Heart right ventricle (tissue), 16 donors: ENCODE results near the gene PCBP3. TPM values are rescaled to one million over a fixed set of nuclear protein-coding genes. Genes with fewer than 3 reads are reported as not detected.

Source experiments
- ATAC-seq, 8 donors: fragments of 200-7000 bp; cut with Tn5 transposase; one replicate each; pipeline ENCODE4 v1.9.1; 2020; ENCODE audit warnings: mild to moderate bottlenecking in 8 of 8, moderate library complexity in 8 of 8, moderate number of reproducible peaks in 1 of 8
- DNase-seq, 2 donors: peaks; one replicate each; pipeline ENCODE4 v3.0.0-alpha.2; 2020
- H3K27ac ChIP-seq, 10 donors: fragments of 200-600 bp; sonication (generic) in 2 of 10; one replicate each; pipeline versions ENCODE4 v1.5.0 to v1.8.0; 2020 to 2022; ENCODE audit warnings: mild to moderate bottlenecking in 3 of 10
- H3K27me3 ChIP-seq, 7 donors: fragments of 200-600 bp; one replicate each; pipeline ENCODE4 v1.8.0; 2021 to 2022; ENCODE audit warnings: mild to moderate bottlenecking in 2 of 7
- H3K36me3 ChIP-seq, 9 donors: fragments of 200-600 bp; sonication (generic) in 1 of 9; one replicate each; pipeline versions ENCODE4 v1.5.0 to v1.8.0; 2020 to 2022; ENCODE audit warnings: mild to moderate bottlenecking in 2 of 9
- H3K4me1 ChIP-seq, 9 donors: fragments of 200-600 bp; sonication (generic) in 1 of 9; one replicate each; pipeline versions ENCODE4 v1.5.0 to v1.8.0; 2020 to 2022; ENCODE audit warnings: mild to moderate bottlenecking in 4 of 9
- H3K4me3 ChIP-seq, 10 donors: fragments of 200-600 bp; sonication (generic) in 2 of 10; one replicate each; pipeline versions ENCODE4 v1.5.0 to v1.8.0; 2020 to 2022; ENCODE audit warnings: mild to moderate bottlenecking in 7 of 10, moderate library complexity in 2 of 10
- H3K9me3 ChIP-seq, 11 donors: fragments of 200-600 bp in 10 of 11; sonication (generic) in 2 of 11; one replicate each; pipeline versions ENCODE4 v1.5.0 to v1.8.0; 2013 to 2022; ENCODE audit warnings: mild to moderate bottlenecking in 2 of 11, control low read depth in 1 of 11, moderate library complexity in 1 of 11
- CTCF ChIP-seq, 9 donors: fragments of 200-600 bp; sonication (generic) in 2 of 9; IDR thresholded peaks; one replicate each; pipeline versions ENCODE4 v1.5.0 to v1.8.0; 2021 to 2022; ENCODE audit warnings: antibody characterized with exemption in 9 of 9, mild to moderate bottlenecking in 5 of 9, moderate library complexity in 1 of 9
- WGBS, 2 donors: extraction: QIAGEN DNeasy Blood & Tissue Kit; methylation state at CpG; one replicate each; pipeline ENCODE4 v1.1.7; 2013; ENCODE audit warnings: inconsistent platforms in 1 of 2; 5-methylcytosine and 5-hydroxymethylcytosine counted together
- intact Hi-C, 10 donors: fragments of 100-400 bp; cut with DNase I; formaldehyde crosslinking; loops; one replicate each; pipeline versions ENCODE4 v1.11.1 to v1.14.2; 2022
- polyA plus RNA-seq, 2 donors: library from polyadenylated mRNA; stranded (reverse); fragments of 200-250 nt; gene quantifications; one replicate each; pipeline ENCODE4 v1.2.3, GENCODE V29; 2013
- total RNA-seq, 10 donors: library from RNA; stranded (reverse); fragmentation: NEBNext Ultra II Directional in 3 of 10; extraction: Animal tissue kit (Norgen Biotek cat#: 25700) in 3 of 10; gene quantifications; one replicate each; pipeline versions ENCODE4 v1.2.1 to v1.2.4, GENCODE V29; 2021 to 2023
- donor health status: Arrhythmogenic right ventricular cardiomyopathy.
- donor health status: ischemic (EF 13 %, LVEDD 7.1; RV severe dilation, severe dysfunction).
- donor health status: healthy with polysubstance abuse.
- donor health status: DM: no; HTN: yes; CAD: no.
- donor health status: DM: no; HTN: no; CAD: no.
- donor health status: ischemic (EF 25% LVEDD 6.9; RV normal size, moderate dysfunction).
- donor health status: ischemic (EF 25% LVEDD 5.7; RV mildly dilated, moderate dysfunction).
- donor health status: healthy.
- donor health status: DM: yes; HTN: yes; CAD: no.
- donor health status: Ischemic cardiomyopathy.
- donor health status: ischemic (EF 35%, LVEDD 5.7; RV mildly dilated, moderate dysfunction).
- donor health status: nonischemic (EF 11% LVEDD 7.7; RV severe dilation, severe dysfunction).
- donor health status: DM: yes; HTN: yes; CAD: no.
- donor health status: PGD.
- donor health status: ischemic (EF 29% LVEDD 5.4; RV normal size, mild dysfunction).
- donor health status: nonischemic (EF 23%, LVEDD 6.1; RV moderate dilation, normal function).

PCBP3 gene
- total and polyA plus RNA-seq, 12 donors = 0.25 to 11.3 (median 1.2) TPM

DNA sequence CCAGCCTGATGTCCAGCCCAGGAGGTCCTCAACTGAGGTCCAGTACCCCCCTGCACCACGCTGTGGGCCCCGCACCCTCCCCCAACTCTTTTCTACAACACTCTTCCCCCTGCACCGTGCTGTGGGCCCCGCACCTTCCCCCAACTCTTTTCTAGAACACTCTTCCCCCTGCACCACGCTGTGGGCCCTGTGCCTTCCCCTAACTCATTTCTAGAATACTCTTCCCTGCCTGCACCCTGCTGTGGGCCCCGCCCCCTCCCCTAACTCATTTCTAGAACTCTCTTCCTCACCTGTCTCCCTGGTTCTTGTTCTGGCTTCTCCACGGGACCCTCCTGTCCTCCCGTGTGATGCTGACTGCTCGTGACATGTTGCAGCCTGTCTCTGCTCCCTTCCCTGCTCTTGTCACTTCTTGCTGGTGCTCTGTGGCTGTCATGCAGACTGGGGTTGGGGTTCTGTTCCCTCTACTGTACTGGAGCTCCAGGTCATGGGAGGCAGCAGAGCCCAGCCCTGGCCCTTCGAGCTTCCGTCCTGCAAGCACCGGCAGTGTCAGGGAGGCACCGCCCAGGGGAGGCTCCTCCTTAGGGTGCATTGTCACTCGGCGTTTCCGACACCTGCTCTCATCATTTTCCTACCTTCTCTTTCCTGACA, 177.9 kb downstream of the PCBP3 start:
- Histone ChIP-seq H3K27ac (no peak overlapping the region), H3K27me3 (peaks cover 0 to 29% (median 0%) of the 10 kb centered on the region in 7 donors), H3K36me3 (no peaks in the 10 kb centered on the region), H3K9me3 (no peaks in the 10 kb centered on the region), H3K4me1 (peaks cover 0 to 19% (median 0%) of the 10 kb centered on the region in 9 donors), H3K4me3 (no peak overlapping the region)
- DNase-seq (no peak), ATAC-seq (peak in 1 of 8 donors; percentile 14)
- TF ChIP-seq CTCF (IDR thresholded peaks at IDR 0.05) = no peak
- intact Hi-C loops = loop anchor here (2.0 to 10.0 kb wide), 8 partner anchors 103 to 929 kb away; partner anchors contain the start of gene SLX9 (in 1 of the 10)
- WGBS, 2 donors = 73 to 80% methylated on average over 16 of the region's 16 CpGs

- Histone ChIP-seq H3K4me1 (peaks cover 0 to 19% (median 0%) of the 10 kb centered on the region in 9 donors), H3K4me3 (no peak overlapping the region), H3K27ac (no peak overlapping the region), H3K9me3 (no peaks in the 10 kb centered on the region), H3K27me3 (peaks cover 0 to 29% (median 0%) of the 10 kb centered on the region in 7 donors), H3K36me3 (no peaks in the 10 kb centered on the region)
- intact Hi-C loops = loop anchor here (2.0 to 10.0 kb wide), 8 partner anchors 103 to 930 kb away; partner anchors contain the start of gene SLX9 (in 1 of the 10)
- TF ChIP-seq CTCF (IDR thresholded peaks at IDR 0.05) = no peak
- ATAC-seq (no peak), DNase-seq (no peak)
- WGBS, 2 donors = 58 to 63% methylated on average over 9 of the region's 9 CpGs
Observed at GRCh38 chr21:45821998-45822397, 178.5 kb downstream of the PCBP3 start.

DNA sequence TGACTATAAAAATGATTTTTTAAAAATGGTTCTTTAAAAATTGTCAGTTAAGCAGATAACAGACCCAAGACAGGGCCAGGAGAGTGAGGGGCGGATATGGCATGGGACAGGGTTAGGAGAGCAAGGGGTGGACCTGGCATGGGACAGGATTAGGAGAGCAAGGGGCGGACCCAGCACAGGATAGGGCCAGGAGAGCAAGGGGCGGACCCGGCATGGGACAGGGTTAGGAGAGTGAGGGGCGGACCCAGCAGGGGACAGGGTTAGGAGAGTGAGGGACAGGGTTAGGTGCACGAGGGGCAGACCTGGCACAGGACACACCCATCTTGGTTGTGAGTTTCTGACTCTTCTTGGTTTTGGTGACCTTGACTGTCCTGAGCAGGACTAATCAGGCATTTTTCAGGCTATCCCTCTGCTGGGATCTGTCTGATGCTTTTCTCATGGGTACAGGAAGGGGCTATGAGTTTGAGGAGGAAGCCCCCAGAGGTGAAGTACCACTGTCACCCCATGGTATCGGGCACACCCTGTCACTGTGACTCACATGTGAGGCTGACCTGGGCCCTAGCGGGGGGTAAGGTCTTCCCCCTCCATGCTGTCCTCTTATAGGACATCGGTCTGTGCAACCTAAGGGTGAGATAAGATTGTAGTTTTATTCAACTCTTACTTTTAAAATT, 179.0 kb downstream of the PCBP3 start:
- Histone ChIP-seq H3K9me3 (no peaks in the 10 kb centered on the region), H3K36me3 (no peaks in the 10 kb centered on the region), H3K27me3 (peaks cover 0 to 29% (median 0%) of the 10 kb centered on the region in 7 donors), H3K4me1 (peaks cover 0 to 19% (median 0%) of the 10 kb centered on the region in 9 donors), H3K27ac (no peak overlapping the region), H3K4me3 (no peak overlapping the region)
- ATAC-seq (peak in 1 of 8 donors; percentile 18), DNase-seq (no peak)
- TF ChIP-seq CTCF (IDR thresholded peaks at IDR 0.05) = no peak
- intact Hi-C loops = loop anchor here in 6 of 10 donors (5.0 to 10.0 kb wide), 6 partner anchors 102 to 930 kb away; partner anchors contain the start of gene SLX9 (in 1 of the 6)
- 78 to 81% methylated on average over 9 of the region's 9 CpGs for WGBS, 2 donors

DNA sequence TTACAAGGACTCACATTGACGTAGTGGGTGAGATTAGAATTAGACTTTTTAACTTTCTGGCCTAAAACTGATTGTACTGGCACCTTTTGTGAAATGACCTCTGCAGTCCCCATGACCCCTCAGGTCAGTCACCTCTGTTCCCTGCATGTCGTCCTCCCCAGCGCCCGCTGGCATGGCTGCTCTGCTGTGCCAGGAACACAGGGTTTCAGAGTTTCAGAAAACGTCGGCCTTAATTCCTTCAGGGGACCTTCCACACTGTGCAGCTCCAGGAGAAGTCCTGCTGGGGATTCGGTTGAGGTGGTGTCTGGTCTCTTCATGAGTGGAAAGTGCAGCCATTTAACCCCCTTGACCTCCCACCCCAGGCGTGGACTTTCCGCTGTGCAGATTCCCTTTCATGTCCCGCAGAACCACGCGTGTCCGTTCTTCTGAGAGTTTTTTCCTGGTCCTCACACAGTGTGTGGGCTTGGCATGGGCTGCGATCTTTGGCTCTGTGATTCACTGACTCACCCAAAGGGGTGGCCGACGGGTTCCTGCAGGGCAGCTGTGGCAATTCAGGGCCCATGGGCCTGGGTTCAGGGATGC, 179.7 kb downstream of the PCBP3 start:
- H3K27me3 ChIP-seq = peaks cover 0 to 29% (median 0%) of the 10 kb centered on the region in 7 donors
- no peak for TF ChIP-seq CTCF (IDR thresholded peaks at IDR 0.05)
- no peak overlapping the region for H3K27ac ChIP-seq
- DNase-seq (no peak), ATAC-seq (no peak)
- no peak overlapping the region for H3K4me3 ChIP-seq
- H3K4me1 ChIP-seq = peaks cover 0 to 19% (median 0%) of the 10 kb centered on the region in 9 donors
- H3K9me3 ChIP-seq = no peaks in the 10 kb centered on the region
- intact Hi-C loops = loop anchor here in 6 of 10 donors (5.0 to 10.0 kb wide), 6 partner anchors 102 to 931 kb away; partner anchors contain the start of gene SLX9 (in 1 of the 6)
- 86 to 92% methylated on average over 16 of the region's 16 CpGs for WGBS, 2 donors
- no peaks in the 10 kb centered on the region for H3K36me3 ChIP-seq
